ENCODE results near the gene ECE2.

The ECE2 gene

DNA sequence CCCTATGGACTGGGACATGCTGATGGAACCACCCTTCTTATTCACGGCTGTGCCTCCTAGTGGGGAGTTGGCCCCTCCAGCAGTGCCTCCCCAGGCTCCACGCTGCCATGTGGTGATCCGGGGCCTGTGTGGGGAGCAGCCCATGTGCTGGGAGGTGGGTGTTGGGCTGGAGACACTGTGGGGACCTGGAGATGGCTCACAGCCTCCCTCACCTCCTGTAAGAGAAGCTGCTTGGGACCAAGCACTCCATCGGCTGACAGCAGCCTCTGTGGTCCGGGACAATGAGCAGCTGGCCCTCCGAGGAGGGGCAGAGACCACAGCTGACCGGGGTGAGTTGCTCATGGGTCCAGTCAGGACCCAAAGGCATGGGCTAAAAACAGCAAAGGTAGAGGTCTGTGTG lies 36.1 kb upstream of the ECE2 start:
- DNase-seq, result peak in 2 of 10 donors; percentile 53 to 59
- intact Hi-C loops (cut with DNase I), result loop anchor here (10.0 kb wide), 1 partner anchor 105 kb away; the partner anchor contains the start of gene EIF2B5

DNA sequence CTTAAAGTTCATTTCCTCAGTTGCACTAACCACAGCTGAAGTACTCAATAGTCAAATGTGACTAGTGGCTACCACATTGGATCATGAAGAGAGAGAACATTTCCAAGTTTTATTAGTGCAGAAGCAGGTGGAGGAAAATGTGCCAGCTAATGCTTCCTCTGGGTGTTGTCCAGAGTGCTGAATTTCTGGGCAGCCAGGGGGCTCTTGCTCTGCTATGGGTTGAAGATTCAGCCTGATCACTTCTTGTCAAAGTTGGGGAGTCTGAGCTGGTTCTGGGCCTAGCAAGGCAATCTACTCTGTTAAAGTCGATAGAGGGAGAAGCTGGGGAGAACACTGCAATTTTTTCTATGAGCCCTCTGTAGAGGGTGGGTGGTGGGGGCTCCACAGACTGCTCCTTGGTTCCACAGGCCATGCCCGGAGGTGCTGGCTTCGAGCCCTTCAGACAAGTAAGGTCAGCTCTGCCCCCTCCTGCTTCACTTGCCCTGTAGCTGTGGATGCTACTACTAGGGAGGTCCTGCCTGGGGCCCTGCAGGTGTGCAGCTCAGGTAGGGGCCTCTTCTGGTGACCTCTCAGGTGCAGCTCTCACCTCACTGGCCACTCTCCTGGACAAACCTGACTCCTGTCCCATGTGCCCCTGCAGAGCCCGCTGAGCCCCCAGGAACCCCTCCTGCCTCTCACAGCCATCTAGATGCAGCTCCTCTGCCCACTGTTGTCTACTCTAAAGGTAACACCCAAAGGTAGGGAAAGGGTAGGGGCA lies 35.3 kb upstream of the ECE2 start:
- DNase-seq, result peak in 2 of 10 donors; percentile 42 to 61
- intact Hi-C loops (cut with DNase I), result loop anchor here (10.0 kb wide), 1 partner anchor 106 kb away; the partner anchor contains the start of gene EIF2B5

DNA sequence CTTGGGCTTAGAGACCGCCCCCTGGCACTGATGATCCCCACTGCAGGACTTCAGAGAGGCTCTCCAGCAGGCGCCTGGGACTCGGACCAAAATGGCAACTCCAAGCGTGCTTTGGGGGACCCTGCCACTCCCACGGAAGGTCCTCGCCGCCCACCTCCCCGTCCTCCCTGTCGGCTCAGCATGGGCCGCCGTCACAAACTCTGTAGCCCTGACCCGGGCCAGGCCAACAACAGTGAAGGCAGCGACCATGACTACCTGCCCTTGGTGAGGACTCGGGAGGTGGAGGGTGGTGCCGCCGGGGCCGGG lies 34.7 kb upstream of the ECE2 start:
- peak in 2 of 10 donors; percentile 71 to 78 for DNase-seq
- intact Hi-C loops (cut with DNase I), result loop anchor here (10.0 kb wide), 1 partner anchor 106 kb away; the partner anchor contains the start of gene EIF2B5

DNA sequence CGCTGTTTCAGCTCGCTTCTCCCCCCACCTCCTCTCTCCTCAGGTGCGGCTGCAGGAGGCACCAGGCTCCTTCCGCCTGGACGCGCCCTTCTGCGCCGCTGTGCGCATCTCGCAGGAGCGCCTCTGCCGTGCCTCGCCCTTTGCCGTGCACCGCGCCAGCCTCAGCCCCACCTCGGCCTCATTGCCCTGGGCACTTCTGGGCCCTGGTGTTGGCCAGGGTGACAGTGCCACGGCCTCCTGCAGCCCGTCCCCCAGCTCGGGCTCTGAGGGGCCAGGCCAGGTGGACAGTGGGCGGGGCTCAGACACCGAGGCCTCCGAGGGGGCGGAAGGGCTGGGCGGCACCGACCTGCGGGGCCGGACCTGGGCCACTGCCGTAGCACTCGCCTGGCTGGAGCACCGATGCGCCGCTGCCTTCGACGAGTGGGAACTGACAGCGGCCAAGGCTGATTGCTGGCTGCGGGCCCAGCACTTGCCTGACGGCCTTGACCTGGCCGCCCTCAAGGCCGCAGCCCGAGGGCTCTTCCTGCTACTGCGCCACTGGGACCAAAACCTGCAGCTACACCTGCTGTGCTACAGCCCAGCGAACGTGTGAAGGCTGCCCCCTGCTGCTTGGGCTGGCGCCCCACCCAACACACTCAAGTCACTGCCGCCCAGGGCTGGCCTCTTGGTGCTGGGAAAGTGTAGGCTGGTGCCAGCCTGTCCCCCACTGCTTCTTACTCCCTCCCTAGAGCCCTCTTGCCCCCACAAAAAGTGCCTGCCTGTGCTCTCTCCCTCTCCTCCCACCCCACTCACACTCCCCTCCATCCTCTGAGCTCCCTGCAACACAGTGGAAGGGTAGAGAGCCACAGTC lies 34.1 kb upstream of the ECE2 start:
- intact Hi-C loops (cut with DNase I), result loop anchor here (10.0 kb wide), 1 partner anchor 107 kb away; the partner anchor contains the start of gene EIF2B5

DNA sequence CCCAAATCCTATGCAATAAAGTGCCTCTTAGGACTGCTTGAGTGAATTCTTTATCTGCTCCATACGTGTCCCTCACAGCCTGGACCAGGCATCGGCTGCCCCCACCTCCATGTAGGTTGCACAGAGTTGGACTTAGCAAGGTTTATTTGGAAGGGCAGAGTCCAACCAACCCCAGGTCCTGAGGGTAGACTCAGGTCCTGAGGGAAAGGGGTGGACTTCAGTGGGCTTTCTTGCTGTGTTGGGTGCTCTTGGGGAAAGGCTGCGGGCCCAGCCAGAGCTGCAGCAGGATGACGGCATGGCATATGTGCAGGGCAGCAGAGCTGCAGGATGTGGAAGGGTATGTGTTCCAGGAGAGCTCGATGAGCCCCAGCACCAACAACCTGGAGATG lies 33.5 kb upstream of the ECE2 start:
- intact Hi-C loops (cut with DNase I), result loop anchor here (10.0 kb wide), 1 partner anchor 107 kb away; the partner anchor contains the start of gene EIF2B5
- DNase-seq, result no peak

More for the DNA sequence above, 34.1 kb upstream of the ECE2 start:
- DNase-seq, result peak in 3 of 10 donors; percentile 79 to 87 (median 86)

DNA sequence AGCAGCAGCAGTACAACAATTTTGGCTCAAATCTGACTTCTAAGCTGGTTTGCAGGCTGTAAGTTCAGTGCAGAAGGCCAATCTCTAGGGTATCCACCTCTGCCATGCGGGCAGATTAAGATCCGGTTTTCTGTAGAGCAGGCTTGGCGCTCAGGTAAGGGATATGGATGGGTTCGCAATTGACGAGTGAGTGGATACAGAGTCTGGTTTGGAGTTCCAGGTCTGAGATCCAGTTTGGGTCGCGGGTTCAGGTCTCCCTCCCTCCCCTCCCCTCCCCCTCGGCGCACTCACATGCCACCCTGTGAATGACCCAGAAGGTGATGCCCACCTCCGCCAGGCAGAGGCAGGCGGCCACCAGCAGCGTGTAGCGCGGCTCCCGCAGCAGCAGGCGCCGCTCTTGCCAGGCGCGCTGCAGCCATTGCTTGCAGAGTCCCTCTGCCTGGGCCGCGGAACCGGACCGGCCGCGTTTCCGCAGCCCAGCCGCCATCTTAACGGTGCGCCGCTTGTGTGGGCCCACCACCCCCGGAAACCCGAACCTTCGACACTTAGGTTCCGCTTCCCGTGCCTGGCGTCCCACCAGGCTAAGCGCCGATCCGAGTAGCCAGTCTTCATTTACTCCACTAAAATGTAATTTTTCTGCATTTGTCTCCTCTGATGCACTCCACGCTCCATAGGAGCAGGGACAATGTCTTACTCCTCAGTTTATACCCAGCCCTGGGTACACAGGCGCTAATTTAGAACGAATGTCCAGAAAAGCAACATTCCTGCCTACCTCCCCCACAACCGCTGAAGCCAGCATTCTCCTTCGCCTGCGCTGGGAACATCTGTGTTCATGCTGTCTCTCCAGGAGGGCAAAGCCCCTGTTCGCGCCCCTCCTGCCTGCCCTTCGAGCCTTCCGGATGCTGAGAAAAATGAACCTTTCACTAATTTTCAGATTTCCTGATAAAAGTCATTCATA lies 27.1 kb upstream of the ECE2 start, which contains the start of gene ALG3:
ALG3 (minus strand) TSS at position 509 of the 958 bp plus-strand sequence; CDS start at position 487, 22 bp downstream.
- intact Hi-C loops (cut with DNase I), result loop anchor here (2.0 to 10.0 kb wide), 2 partner anchors 62 to 114 kb away; partner anchors contain the start of genes ABCF3 and EIF2B5

DNA sequence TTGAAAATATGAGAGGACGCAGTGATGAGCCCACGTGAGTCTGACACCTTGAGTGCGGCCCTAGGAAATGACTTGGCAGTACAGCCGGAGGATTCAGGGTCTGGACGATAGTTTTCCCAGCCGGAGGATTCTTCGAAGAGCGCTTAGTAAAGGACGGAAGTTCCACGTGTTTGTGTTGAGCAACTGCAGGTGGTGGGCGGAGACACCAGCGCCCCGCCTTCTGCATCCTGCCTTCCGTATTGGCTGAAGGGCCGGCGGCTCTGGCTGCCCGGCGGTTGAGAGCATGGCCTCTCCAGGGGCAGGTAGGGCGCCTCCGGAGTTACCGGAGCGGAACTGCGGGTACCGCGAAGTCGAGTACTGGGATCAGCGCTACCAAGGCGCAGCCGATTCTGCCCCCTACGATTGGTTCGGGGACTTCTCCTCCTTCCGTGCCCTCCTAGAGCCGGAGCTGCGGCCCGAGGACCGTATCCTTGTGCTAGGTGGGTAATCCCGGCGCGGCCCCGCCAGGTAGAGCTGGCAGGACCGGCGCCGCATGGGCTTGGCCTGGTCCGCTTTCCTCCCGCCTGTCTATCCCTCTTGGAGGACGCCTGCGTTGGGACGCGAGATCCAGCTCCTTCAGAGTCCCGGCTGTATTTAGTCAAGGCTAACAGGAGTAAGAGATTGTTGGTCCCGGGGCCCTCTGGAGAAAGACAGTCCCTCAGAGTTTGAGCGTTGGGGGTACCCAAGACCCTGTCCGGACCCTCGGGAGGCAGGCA lies 26.2 kb upstream of the ECE2 start, which contains the start of gene EEF1AKMT4:
EEF1AKMT4 (plus strand) TSS at position 261 of the 755 bp plus-strand sequence; CDS start at position 284, 23 bp downstream.
- peak; percentile 88 to 99 (median 93) for DNase-seq
- intact Hi-C loops (cut with DNase I), result loop anchor here (2.0 to 10.0 kb wide), 4 partner anchors 38 to 355 kb away; partner anchors contain the start of genes ABCF3 and EIF2B5

More for the DNA sequence above, 27.1 kb upstream of the ECE2 start, which contains the start of gene ALG3:
- peak; percentile 73 to 97 (median 83) for DNase-seq

DNA sequence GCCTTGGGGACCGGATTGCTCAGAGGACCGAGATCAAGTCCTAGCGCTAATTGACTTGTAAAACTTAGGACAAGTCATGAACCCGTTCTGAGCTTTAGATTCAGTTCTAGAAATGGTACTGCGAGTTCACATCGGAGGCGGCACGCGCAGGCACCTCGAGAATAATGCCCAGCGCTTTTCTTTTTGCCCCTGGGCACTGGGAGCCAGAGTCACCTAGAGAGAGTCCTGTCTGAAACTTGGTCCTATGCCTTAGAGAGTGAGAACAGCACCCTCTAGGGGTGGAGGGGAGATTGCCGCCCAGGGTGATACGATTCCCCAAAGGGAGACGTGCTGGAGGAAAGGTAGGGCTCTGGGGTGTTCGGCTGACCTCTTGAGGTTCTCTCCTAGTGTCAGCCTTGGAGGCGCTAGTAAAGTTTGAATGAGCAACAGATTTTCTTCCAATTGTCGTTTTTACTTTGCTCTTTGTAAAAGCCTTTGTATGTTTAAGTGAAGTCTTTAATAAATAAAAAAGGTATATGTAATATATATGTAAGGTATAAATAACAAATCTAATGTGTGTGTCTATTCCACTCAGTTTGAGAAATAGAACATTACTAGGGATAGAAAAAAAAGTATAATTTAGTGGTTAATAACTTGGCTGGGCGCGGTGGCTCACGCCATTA lies 25.5 kb upstream of the ECE2 start:
- DNase-seq, result peak in 7 of 10 donors; percentile 76 to 95 (median 83)
- intact Hi-C loops (cut with DNase I), result loop anchor here (5.0 to 10.0 kb wide), 2 partner anchors 37 to 355 kb away; no protein-coding TSS in a partner anchor

DNA sequence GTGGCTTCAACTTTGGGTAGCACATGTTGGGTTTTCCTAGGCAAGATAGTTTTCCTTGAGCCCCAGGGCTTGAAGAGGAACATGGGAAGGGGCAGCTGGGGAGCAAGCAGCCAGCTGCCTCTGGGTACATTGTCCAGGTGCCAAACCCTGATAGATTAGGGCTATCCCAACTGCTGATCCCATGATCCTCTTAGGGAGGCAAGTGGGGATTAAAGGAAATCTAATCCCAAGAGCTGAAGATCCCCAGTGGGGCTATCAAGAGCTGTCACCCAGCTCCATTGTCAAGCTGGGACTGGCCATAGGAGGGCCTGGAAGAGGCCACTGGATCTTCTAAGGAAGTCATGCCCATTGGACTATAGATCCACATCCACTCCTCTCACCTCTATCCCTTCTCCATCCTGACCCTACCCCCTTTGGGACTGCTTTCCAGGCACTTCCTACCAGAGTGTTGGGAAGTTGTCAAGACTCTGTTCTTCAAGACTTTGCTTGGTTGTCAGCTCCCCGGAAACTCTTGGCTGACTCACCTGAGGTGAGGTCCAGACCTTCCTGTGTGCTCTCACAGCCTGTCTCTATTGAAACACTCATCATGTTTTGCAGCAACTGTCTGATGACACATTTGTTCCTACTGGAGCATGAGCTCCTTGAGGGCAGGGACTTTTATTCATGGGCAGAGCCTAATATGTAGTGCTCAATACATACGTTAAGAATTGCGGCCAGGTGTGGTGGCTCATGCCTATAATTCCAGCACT lies 20.4 kb upstream of the ECE2 start:
- intact Hi-C loops (cut with DNase I), result loop anchor here (10.0 kb wide), 1 partner anchor 361 kb away; no protein-coding TSS in a partner anchor

DNA sequence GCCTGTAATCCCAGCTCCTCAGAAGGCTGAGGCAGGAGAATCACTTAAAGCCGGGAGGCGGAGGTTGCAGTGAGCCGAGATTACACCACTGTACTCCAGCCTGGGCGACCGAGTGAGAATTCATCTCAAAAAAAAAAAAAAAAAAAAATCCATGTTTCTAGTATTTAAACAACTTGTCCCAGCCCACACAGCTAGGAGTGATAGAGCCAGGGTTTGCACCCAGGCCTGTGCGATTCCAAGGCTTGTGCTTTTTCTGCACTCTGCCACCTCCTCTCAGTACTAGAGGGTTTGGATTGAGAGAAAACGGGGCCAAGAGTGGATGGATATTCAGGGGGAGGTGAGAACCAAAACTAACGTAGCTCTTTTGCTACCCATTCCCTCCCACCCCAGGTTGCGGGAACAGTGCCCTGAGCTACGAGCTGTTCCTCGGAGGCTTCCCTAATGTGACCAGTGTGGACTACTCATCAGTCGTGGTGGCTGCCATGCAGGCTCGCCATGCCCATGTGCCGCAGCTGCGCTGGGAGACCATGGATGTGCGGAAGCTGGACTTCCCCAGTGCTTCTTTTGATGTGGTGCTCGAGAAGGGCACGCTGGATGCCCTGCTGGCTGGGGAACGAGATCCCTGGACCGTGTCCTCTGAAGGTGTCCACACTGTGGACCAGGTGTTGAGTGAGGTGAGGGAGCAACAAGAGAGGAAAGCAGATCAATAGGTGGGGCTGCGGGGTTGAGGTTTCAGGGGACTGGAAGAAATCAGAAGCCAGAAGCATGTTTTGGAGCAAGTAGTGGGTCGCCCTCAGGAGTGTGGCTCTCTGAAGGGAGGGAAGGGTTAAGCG lies 18.5 kb upstream of the ECE2 start:
- peak in 4 of 10 donors; percentile 36 to 87 (median 63) for DNase-seq
- intact Hi-C loops (cut with DNase I), result loop anchor here (10.0 kb wide), 1 partner anchor 362 kb away; no protein-coding TSS in a partner anchor

More for the DNA sequence above, 20.4 kb upstream of the ECE2 start:
- DNase-seq, result no peak

DNA sequence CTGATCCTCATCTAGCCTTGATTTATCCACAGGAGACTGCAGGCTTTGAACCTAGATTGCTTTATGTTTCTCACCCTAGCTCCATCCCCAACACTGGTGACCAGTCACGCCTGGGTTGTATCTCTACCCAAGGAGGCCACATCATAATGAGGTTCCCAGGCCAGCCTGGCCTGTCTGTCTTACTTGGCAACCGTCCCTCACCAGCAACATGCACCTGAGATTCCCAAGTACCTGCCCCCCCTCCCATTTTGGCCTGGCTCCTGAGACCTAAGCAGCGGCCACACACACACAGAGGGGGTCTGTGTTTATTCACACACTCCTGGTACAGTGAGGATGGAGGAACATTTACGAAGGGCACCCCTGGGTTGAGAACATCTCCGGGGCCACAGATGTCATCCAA lies 16.9 kb upstream of the ECE2 start:
- intact Hi-C loops (cut with DNase I), result loop anchor here (10.0 kb wide), 1 partner anchor 364 kb away; no protein-coding TSS in a partner anchor
- DNase-seq, result no peak

DNA sequence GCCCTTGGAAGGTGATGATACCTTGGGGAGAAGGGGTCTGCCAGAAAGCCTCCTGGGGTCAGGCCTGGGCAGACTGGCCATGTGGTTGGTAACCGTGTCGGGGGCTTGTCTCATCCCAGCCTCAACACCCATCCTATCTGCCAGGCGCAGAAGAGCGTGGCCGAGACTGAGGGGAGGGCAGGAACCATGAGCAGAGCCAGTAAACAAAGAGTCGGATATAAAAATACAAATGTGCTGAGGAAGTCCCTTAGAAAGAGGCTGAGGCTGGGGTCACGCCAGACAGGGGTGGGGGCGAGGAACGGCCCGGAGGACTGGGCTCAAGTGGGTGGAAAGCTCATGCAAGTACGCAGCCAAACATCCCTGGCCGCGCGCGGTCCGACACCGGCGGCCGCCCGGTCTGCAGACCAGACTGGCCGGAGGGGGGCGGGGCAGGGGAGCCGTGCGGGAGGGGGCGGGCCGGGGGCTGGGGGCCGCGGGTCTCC lies 16.4 kb upstream of the ECE2 start:
- intact Hi-C loops (cut with DNase I), result loop anchor here (10.0 kb wide), 1 partner anchor 365 kb away; no protein-coding TSS in a partner anchor
- DNase-seq, result no peak

DNA sequence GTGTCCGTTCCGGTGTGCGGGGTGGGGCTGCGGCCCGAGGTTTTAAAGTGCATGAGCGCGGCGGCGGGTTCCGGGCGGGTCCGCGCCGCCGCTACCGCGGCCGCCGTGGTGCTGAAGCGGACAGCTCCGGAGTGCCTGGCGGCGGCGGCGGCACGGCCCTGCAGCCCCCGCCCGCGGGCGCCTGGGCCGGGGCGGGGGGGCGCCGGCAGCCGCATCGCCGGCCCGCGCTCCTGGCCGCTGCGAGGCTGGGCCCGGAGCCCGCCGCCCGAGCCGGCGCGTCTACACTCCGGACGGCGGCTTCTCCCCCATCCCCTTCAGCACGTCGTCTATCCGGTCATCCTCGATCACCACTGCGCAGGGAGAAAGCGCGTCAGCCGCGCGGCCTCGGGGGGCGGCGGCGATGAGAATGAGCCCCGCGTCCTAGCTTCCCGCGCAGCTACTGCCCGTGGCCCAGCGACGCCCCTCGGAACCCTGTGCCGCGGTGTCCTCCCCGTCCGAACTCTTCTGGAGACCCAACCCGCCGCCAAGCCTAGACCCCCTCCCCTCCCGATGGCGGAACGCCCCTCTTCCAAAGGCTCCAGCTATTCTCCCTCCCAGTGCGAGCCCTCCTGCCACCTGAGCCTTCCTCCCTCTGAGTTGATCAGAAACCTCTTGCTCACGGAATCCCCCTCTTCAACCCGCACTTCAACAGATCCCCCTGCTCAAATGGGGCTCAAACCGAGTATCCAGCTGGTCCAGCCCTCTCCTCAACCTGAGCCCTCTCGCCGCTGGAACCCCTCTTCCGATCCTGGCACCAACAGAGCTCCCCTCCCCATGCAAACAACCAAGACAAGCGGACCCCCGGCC lies 15.7 kb upstream of the ECE2 start:
- intact Hi-C loops (cut with DNase I), result loop anchor here (10.0 kb wide), 1 partner anchor 365 kb away; no protein-coding TSS in a partner anchor
- DNase-seq, result peak in 4 of 10 donors; percentile 31 to 90 (median 52)

DNA sequence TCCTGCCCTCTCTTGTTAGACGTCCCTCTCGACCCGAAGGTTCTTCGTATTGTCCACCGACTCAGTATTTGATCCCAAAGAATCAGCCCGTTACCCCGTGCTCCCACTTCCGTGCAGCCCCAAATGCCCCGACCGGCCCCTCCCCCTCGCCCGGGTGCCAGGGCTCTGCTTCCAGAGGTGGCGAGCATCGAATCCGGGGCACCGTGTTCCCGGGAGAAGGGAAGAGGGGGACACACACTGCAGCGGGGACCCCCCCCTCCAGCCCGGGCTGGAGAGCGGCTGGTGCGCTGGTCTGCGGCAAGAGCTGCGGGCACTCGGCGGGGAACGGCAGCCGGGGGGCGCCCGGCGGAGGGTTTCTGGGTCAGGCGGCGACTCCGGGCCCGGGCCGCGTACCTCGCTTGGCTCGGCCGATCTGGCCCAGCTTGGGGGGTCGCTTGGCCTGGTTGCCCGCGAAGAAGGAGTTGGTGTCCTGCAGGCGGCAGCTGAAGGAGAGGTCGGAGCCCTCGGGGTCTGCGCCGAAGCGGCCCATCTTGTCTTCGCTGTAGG lies 15.0 kb upstream of the ECE2 start:
- intact Hi-C loops (cut with DNase I), result no loop called here
- peak in 1 of 10 donors; percentile 20 for DNase-seq

All from posterior cingulate gyrus (tissue), 11 donors.